ENCODE measurements around the gene CCDC102A. TPM values are rescaled to one million over a fixed set of nuclear protein-coding genes. Genes with fewer than 3 reads are reported as not detected.

The CCDC102A gene
- polyA plus RNA-seq, 2 of the 4 experiments (the other 2 are of a cell fraction) = 8.0 to 8.3 TPM

DNA sequence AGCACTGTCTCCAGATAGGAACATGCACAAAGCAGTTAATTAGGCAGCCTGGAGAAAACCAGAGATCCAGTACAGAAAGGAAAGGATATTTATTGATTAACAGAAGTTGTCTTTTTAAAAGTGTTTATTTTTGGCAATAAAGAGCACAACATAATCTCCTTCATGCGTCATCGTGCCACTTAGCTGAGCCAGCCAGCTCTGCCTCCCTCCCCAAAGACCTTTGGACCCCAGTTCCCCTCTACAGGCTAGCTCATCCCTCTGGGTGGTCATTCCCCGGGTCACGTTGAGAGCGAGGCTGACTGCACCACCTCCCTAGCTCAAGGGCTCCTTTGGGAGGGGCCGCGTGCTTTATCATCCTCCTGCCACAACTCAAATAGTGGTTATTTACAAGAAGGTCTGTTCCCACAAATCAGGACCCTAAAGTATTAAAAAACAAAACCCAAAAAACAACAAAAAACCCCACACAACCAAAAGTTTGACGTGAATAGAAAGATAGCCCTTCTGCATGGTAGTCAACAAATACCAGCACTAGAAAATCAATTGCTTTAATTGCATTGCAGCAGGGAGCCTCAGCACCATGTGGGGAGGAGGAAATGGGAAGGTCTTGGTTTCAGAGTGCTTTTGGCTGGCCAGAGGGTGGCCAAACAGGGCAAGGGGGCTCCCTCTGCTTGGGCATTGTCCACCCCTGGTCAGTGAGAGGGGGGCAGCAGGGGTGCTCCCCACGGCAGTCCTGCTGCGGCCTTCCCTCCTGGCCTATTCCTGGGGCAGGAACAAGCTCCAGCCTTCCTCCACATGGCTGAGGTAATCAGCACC lies 64.3 kb downstream of the CCDC102A start:
- Histone ChIP-seq H3K4me1 (peaks cover 97% of the 10 kb centered on the region), H3K4me3 (peak overlapping the region; percentile 26; the same call in 1 of the 3 replicates), H3K9me3 (no peaks in the 10 kb centered on the region), H3K4me2 (peak overlapping the region; percentile 87), H3K27ac (peak overlapping the region; percentile 96 to 98)
- CTCF ChIA-PET = interaction anchor here (1.0 to 8.4 kb wide), 8 partner anchors 10 to 50 kb away, joined by 3 to 70 read pairs (median 6); partner anchors contain the start of genes DOK4 and POLR2C
- POLR2A ChIA-PET = interaction anchor here (0.5 to 3.0 kb wide), 6 partner anchors 9 to 40 kb away, joined by 3 to 25 read pairs (median 7); partner anchors contain the start of genes CIAPIN1, COQ9, DOK4 and POLR2C
- DNase-seq (ENCODE audit: low read depth in 1 of 2, low spot score in 1 of 2) (peak; percentile 93 to 97), FAIRE-seq (peak; percentile 65), ATAC-seq (peak; percentile 71 to 81)
- WGBS (ENCODE audit: missing lambda C conversion rate) = 4% methylated on average over 10 of the region's 10 CpGs
- TF ChIP-seq, protein P1, sequence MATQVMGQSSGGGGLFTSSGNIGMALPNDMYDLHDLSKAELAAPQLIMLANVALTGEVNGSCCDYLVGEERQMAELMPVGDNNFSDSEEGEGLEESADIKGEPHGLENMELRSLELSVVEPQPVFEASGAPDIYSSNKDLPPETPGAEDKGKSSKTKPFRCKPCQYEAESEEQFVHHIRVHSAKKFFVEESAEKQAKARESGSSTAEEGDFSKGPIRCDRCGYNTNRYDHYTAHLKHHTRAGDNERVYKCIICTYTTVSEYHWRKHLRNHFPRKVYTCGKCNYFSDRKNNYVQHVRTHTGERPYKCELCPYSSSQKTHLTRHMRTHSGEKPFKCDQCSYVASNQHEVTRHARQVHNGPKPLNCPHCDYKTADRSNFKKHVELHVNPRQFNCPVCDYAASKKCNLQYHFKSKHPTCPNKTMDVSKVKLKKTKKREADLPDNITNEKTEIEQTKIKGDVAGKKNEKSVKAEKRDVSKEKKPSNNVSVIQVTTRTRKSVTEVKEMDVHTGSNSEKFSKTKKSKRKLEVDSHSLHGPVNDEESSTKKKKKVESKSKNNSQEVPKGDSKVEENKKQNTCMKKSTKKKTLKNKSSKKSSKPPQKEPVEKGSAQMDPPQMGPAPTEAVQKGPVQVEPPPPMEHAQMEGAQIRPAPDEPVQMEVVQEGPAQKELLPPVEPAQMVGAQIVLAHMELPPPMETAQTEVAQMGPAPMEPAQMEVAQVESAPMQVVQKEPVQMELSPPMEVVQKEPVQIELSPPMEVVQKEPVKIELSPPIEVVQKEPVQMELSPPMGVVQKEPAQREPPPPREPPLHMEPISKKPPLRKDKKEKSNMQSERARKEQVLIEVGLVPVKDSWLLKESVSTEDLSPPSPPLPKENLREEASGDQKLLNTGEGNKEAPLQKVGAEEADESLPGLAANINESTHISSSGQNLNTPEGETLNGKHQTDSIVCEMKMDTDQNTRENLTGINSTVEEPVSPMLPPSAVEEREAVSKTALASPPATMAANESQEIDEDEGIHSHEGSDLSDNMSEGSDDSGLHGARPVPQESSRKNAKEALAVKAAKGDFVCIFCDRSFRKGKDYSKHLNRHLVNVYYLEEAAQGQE (IDR thresholded peaks at IDR 0.05) = no peak
- TF ChIP-seq FOSL2 (IDR thresholded peaks at IDR 0.05) (peak; percentile 23; the same call in 1 of the 2 replicates), FOSL2 (CRISPR knock-in tag; IDR thresholded peaks at IDR 0.05) (peak; percentile 67), CHD4 (IDR thresholded peaks at IDR 0.05; ENCODE audit: borderline replicate concordance) (no peak), MAZ (IDR thresholded peaks at IDR 0.05; ENCODE audit: borderline replicate concordance, low read depth, low read length) (no peak), POLR2AphosphoS2 (conservative IDR thresholded peaks at IDR 0.05; ENCODE audit: low read length) (no peak; the same call in 1 of the 2 replicates), NPAS2 (CRISPR knock-in tag; IDR thresholded peaks at IDR 0.05; ENCODE audit: borderline replicate concordance) (peak; percentile 70), SMC3 (IDR thresholded peaks at IDR 0.05) (no peak; the same call in 2 of the 3 replicates), TFCP2L1 (CRISPR knock-in tag; IDR thresholded peaks at IDR 0.05) (peak; percentile 29; the same call in 1 of the 2 replicates), JUNB (IDR thresholded peaks at IDR 0.05) (peak; percentile 65), ZFP36 (IDR thresholded peaks at IDR 0.05; ENCODE audit: borderline replicate concordance, partially characterized antibody) (no peak), KDM5A (IDR thresholded peaks at IDR 0.05) (no peak), EP300 (IDR thresholded peaks at IDR 0.05) (peak; percentile 87 to 90; a peak in 4 of 5 replicates), HDAC2 (IDR thresholded peaks at IDR 0.05) (no peak), GATA3 (IDR thresholded peaks at IDR 0.05; ENCODE audit: borderline replicate concordance) (peak; percentile 90), CBX2 (IDR thresholded peaks at IDR 0.05; ENCODE audit: borderline replicate concordance, low read depth) (no peak), RAD21 (conservative IDR thresholded peaks at IDR 0.05 in 1 of 2, IDR thresholded peaks at IDR 0.05 in 1 of 2) (0 out of 5 replicates have a peak, but pooled peaks of 1 of the 2 experiments have one; percentile 31), NR3C1 (IDR thresholded peaks at IDR 0.05) (no peak), RARB (CRISPR knock-in tag; IDR thresholded peaks at IDR 0.05) (no peak), JUN (IDR thresholded peaks at IDR 0.05) (peak; percentile 95), NFE2L2 (conservative IDR thresholded peaks at IDR 0.05; ENCODE audit: low read length) (no peak), RFX5 (IDR thresholded peaks at IDR 0.05) (no peak), MAFK (IDR thresholded peaks at IDR 0.05; ENCODE audit: partially characterized antibody) (no peak), ZC3H11A (IDR thresholded peaks at IDR 0.05) (no peak), KDM1A (IDR thresholded peaks at IDR 0.05; ENCODE audit: low read depth) (no peak), CHD2 (IDR thresholded peaks at IDR 0.05; ENCODE audit: low read length, partially characterized antibody) (no peak), FOXS1 (CRISPR knock-in tag; IDR thresholded peaks at IDR 0.05) (no peak; the same call in 1 of the 2 replicates)
- TF ChIP-seq, protein P2, sequence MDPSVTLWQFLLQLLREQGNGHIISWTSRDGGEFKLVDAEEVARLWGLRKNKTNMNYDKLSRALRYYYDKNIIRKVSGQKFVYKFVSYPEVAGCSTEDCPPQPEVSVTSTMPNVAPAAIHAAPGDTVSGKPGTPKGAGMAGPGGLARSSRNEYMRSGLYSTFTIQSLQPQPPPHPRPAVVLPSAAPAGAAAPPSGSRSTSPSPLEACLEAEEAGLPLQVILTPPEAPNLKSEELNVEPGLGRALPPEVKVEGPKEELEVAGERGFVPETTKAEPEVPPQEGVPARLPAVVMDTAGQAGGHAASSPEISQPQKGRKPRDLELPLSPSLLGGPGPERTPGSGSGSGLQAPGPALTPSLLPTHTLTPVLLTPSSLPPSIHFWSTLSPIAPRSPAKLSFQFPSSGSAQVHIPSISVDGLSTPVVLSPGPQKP (IDR thresholded peaks at IDR 0.05; ENCODE audit: low read depth, low read length) = no peak
- TF ChIP-seq, protein P3, sequence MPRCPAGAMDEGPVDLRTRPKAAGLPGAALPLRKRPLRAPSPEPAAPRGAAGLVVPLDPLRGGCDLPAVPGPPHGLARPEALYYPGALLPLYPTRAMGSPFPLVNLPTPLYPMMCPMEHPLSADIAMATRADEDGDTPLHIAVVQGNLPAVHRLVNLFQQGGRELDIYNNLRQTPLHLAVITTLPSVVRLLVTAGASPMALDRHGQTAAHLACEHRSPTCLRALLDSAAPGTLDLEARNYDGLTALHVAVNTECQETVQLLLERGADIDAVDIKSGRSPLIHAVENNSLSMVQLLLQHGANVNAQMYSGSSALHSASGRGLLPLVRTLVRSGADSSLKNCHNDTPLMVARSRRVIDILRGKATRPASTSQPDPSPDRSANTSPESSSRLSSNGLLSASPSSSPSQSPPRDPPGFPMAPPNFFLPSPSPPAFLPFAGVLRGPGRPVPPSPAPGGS (IDR thresholded peaks at IDR 0.05) = peak; percentile 85; the same call in 2 of the 3 replicates
- TF ChIP-seq, protein P4, sequence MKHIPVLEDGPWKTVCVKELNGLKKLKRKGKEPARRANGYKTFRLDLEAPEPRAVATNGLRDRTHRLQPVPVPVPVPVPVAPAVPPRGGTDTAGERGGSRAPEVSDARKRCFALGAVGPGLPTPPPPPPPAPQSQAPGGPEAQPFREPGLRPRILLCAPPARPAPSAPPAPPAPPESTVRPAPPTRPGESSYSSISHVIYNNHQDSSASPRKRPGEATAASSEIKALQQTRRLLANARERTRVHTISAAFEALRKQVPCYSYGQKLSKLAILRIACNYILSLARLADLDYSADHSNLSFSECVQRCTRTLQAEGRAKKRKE (CRISPR knock-in tag; IDR thresholded peaks at IDR 0.05; ENCODE audit: low read depth) = no peak
- TF ChIP-seq, protein P5, sequence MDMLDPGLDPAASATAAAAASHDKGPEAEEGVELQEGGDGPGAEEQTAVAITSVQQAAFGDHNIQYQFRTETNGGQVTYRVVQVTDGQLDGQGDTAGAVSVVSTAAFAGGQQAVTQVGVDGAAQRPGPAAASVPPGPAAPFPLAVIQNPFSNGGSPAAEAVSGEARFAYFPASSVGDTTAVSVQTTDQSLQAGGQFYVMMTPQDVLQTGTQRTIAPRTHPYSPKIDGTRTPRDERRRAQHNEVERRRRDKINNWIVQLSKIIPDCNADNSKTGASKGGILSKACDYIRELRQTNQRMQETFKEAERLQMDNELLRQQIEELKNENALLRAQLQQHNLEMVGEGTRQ (IDR thresholded peaks at IDR 0.05) = 0 out of 2 replicates have a peak, but pooled peaks have one; percentile 7
- TF ChIP-seq, protein P6, sequence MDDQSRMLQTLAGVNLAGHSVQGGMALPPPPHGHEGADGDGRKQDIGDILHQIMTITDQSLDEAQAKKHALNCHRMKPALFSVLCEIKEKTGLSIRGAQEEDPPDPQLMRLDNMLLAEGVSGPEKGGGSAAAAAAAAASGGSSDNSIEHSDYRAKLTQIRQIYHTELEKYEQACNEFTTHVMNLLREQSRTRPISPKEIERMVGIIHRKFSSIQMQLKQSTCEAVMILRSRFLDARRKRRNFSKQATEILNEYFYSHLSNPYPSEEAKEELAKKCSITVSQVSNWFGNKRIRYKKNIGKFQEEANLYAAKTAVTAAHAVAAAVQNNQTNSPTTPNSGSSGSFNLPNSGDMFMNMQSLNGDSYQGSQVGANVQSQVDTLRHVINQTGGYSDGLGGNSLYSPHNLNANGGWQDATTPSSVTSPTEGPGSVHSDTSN (IDR thresholded peaks at IDR 0.05) = peak; percentile 55

Measured in A549 (cell line).